ENCODE measurements around the gene ITGB4.

Gene ITGB4

DNA sequence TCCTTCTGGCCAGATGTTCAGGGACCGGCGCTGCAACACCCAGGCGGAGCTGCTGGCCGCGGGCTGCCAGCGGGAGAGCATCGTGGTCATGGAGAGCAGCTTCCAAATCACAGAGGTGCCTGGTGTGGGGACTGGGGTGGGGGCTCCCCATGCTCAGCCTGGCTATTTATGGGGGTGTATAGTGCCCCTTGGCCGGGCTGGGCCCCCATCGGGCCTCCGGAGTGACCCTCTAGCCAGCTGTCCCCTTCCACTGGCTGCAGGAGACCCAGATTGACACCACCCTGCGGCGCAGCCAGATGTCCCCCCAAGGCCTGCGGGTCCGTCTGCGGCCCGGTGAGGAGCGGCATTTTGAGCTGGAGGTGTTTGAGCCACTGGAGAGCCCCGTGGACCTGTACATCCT lies 6.1 kb downstream of the ITGB4 start:
- TF ChIP-seq, protein P1, sequence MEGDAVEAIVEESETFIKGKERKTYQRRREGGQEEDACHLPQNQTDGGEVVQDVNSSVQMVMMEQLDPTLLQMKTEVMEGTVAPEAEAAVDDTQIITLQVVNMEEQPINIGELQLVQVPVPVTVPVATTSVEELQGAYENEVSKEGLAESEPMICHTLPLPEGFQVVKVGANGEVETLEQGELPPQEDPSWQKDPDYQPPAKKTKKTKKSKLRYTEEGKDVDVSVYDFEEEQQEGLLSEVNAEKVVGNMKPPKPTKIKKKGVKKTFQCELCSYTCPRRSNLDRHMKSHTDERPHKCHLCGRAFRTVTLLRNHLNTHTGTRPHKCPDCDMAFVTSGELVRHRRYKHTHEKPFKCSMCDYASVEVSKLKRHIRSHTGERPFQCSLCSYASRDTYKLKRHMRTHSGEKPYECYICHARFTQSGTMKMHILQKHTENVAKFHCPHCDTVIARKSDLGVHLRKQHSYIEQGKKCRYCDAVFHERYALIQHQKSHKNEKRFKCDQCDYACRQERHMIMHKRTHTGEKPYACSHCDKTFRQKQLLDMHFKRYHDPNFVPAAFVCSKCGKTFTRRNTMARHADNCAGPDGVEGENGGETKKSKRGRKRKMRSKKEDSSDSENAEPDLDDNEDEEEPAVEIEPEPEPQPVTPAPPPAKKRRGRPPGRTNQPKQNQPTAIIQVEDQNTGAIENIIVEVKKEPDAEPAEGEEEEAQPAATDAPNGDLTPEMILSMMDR (IDR thresholded peaks at IDR 0.05; ENCODE audit: low read depth, low read length), result no peak
- no peak for TF ChIP-seq EZH2phosphoT487 (IDR thresholded peaks at IDR 0.05; ENCODE audit: low read depth)
- Histone ChIP-seq H4K20me1 (ENCODE audit: insufficient read depth, low read length) (no peaks in the 10 kb centered on the region), H3K27me3 (ENCODE audit: low read depth, low read length) (no peaks in the 10 kb centered on the region), H3K4me1 (ENCODE audit: low read length) (no peaks in the 10 kb centered on the region), H3K36me3 (replicated peaks; ENCODE audit: low read depth, low read length) (no peaks in the 10 kb centered on the region), H3K9ac (ENCODE audit: low read length) (no peak overlapping the region), H3K9me3 (ENCODE audit: insufficient read depth, low read length) (no peaks in the 10 kb centered on the region), H3K4me3 (ENCODE audit: low read length) (no peak overlapping the region), H3K27ac (ENCODE audit: low read length) (no peak overlapping the region), H3K4me2 (ENCODE audit: low read length) (no peak overlapping the region), H2AFZ (ENCODE audit: low read depth, low read length) (no peak overlapping the region), H3K79me2 (ENCODE audit: low read length) (no peaks in the 10 kb centered on the region)

DNA sequence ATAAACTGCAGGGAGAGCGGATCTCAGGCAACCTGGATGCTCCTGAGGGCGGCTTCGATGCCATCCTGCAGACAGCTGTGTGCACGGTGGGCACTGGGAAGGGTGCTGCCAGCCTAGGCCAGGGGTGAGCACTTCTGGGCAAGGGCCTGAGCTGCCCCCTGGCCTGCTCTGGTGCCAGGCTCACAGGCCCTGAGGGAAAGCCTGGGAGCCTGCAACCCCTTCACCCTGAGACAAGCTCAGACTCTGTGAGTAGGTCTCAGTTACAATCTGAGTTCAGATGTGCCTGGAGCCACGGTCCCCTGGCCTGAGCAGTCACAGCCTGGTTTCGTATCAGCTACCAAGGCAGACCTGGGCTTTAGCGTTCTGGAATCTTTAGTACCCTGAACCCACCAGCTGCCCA lies 8.1 kb downstream of the ITGB4 start:
- no peaks in the 10 kb centered on the region for H4K20me1 ChIP-seq (ENCODE audit: insufficient read depth, low read length)
- no peak overlapping the region for H3K4me2 ChIP-seq (ENCODE audit: low read length)
- no peak overlapping the region for H3K27ac ChIP-seq (ENCODE audit: low read length)
- no peaks in the 10 kb centered on the region for H3K27me3 ChIP-seq (ENCODE audit: low read depth, low read length)
- TF ChIP-seq, protein P1 (IDR thresholded peaks at IDR 0.05; ENCODE audit: low read depth, low read length), result no peak
- TF ChIP-seq EZH2phosphoT487 (IDR thresholded peaks at IDR 0.05; ENCODE audit: low read depth), result no peak
- no peak overlapping the region for H3K4me3 ChIP-seq (ENCODE audit: low read length)
- no peak overlapping the region for H2AFZ ChIP-seq (ENCODE audit: low read depth, low read length)
- H3K4me1 ChIP-seq (ENCODE audit: low read length), result no peaks in the 10 kb centered on the region
- H3K9me3 ChIP-seq (ENCODE audit: insufficient read depth, low read length), result no peaks in the 10 kb centered on the region
- H3K9ac ChIP-seq (ENCODE audit: low read length), result no peak overlapping the region
- H3K36me3 ChIP-seq (replicated peaks; ENCODE audit: low read depth, low read length), result no peaks in the 10 kb centered on the region
- H3K79me2 ChIP-seq (ENCODE audit: low read length), result no peaks in the 10 kb centered on the region

DNA sequence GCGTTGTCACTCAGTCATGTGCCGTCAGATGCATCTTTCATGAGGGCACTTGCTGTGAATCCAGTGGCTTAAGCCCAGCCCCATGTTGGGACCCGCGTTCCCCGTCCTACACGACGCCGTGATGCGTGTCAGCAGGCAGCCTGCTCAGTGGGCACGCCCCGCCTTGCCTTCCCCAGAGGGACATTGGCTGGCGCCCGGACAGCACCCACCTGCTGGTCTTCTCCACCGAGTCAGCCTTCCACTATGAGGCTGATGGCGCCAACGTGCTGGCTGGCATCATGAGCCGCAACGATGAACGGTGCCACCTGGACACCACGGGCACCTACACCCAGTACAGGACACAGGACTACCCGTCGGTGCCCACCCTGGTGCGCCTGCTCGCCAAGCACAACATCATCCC lies 8.8 kb downstream of the ITGB4 start:
- Histone ChIP-seq H2AFZ (ENCODE audit: low read depth, low read length) (no peak overlapping the region), H3K36me3 (replicated peaks; ENCODE audit: low read depth, low read length) (no peaks in the 10 kb centered on the region), H3K9ac (ENCODE audit: low read length) (no peak overlapping the region), H3K9me3 (ENCODE audit: insufficient read depth, low read length) (no peaks in the 10 kb centered on the region), H3K79me2 (ENCODE audit: low read length) (no peaks in the 10 kb centered on the region), H3K4me1 (ENCODE audit: low read length) (peaks cover 4% of the 10 kb centered on the region; the same call in 1 of the 2 replicates), H3K27ac (ENCODE audit: low read length) (no peak overlapping the region), H3K27me3 (ENCODE audit: low read depth, low read length) (no peaks in the 10 kb centered on the region), H3K4me2 (ENCODE audit: low read length) (no peak overlapping the region), H4K20me1 (ENCODE audit: insufficient read depth, low read length) (no peaks in the 10 kb centered on the region), H3K4me3 (ENCODE audit: low read length) (no peak overlapping the region)
- no peak for TF ChIP-seq EZH2phosphoT487 (IDR thresholded peaks at IDR 0.05; ENCODE audit: low read depth)
- TF ChIP-seq, protein P1 (IDR thresholded peaks at IDR 0.05; ENCODE audit: low read depth, low read length), result no peak

DNA sequence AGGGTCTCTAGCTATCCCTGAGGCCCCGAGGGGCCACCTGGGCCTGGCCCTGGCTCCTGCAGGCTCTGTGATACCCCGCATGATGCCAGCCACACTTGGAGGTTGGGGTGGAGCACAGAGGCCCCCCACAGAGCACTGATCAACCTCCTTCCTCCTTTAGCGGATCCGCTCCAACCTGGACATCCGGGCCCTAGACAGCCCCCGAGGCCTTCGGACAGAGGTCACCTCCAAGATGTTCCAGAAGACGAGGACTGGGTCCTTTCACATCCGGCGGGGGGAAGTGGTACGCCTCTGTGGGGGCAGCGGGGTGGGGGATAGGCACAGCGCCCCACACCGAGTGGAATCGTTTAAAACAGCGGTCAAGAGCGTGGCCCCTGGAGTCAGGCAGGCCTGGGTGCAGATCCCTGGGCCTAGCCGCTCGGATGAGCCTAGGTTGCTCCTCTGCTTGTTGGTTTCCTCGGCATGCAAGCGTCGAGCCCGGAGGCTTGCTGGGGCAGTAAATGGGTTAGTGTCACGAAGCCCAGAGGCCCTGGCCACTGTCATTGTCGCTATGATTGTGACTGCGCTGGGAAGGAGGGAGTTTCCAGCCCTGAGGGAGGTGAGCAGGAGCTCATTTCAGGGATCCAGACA lies 9.9 kb downstream of the ITGB4 start:
- H3K4me3 ChIP-seq (ENCODE audit: low read length), result no peak overlapping the region
- no peak overlapping the region for H2AFZ ChIP-seq (ENCODE audit: low read depth, low read length)
- H3K27ac ChIP-seq (ENCODE audit: low read length), result no peak overlapping the region
- H4K20me1 ChIP-seq (ENCODE audit: insufficient read depth, low read length), result no peaks in the 10 kb centered on the region
- TF ChIP-seq EZH2phosphoT487 (IDR thresholded peaks at IDR 0.05; ENCODE audit: low read depth), result no peak
- TF ChIP-seq, protein P1 (IDR thresholded peaks at IDR 0.05; ENCODE audit: low read depth, low read length), result no peak
- no peaks in the 10 kb centered on the region for H3K9me3 ChIP-seq (ENCODE audit: insufficient read depth, low read length)
- no peaks in the 10 kb centered on the region for H3K27me3 ChIP-seq (ENCODE audit: low read depth, low read length)
- H3K4me2 ChIP-seq (ENCODE audit: low read length), result no peak overlapping the region
- peaks cover 4% of the 10 kb centered on the region; the same call in 1 of the 2 replicates for H3K4me1 ChIP-seq (ENCODE audit: low read length)
- no peaks in the 10 kb centered on the region for H3K36me3 ChIP-seq (replicated peaks; ENCODE audit: low read depth, low read length)
- no peaks in the 10 kb centered on the region for H3K79me2 ChIP-seq (ENCODE audit: low read length)
- H3K9ac ChIP-seq (ENCODE audit: low read length), result no peak overlapping the region

Data from OCI-LY3 (cell line).